Neural cell (in vitro differentiated cells): Measurements from ENCODE around the gene SDHAF4. TPM values are rescaled to one million over a fixed set of nuclear protein-coding genes. Genes with fewer than 3 reads are reported as not detected.

Experiments used
- H2AFZ ChIP-seq: fragments of 200-600, 300-800 bp; sonication (generic), shearing (Covaris generic); 2 replicates; pipeline ENCODE4 v1.6.0; 2014; ENCODE audit warnings: low read depth, mild to moderate bottlenecking, antibody characterized with exemption, low read length, moderate library complexity
- H3F3A ChIP-seq: fragments of 200-600 bp; shearing (Covaris generic); 2 replicates; pipeline ENCODE4 v1.6.1; 2016; ENCODE audit warnings: mild to moderate bottlenecking, moderate library complexity, mixed read lengths, antibody characterized with exemption, low read length; ENCODE audit not compliant: insufficient read depth, poor library complexity, severe bottlenecking
- H3K27ac ChIP-seq: fragments of 200-600, 300-800 bp; sonication (generic), shearing (Covaris generic); 2 replicates; pipeline ENCODE4 v1.5.1; 2014; ENCODE audit warnings: mild to moderate bottlenecking, low read length, moderate library complexity
- H3K27me3 ChIP-seq: fragments of 300-800, 200-600 bp; sonication (generic), shearing (Covaris generic); 2 replicates; pipeline ENCODE4 v1.6.0; 2014; ENCODE audit warnings: mild to moderate bottlenecking, low read depth, low read length, moderate library complexity; ENCODE audit not compliant: insufficient read depth
- H3K36me3 ChIP-seq: fragments of 300-800, 200-600 bp; sonication (generic), shearing (Covaris generic); 2 replicates; pipeline ENCODE4 v1.5.1; 2014; ENCODE audit warnings: mild to moderate bottlenecking, antibody characterized with exemption, low read length, moderate library complexity; ENCODE audit not compliant: insufficient read depth
- H3K4me2 ChIP-seq: fragments of 300-800, 200-600 bp; sonication (generic), shearing (Covaris generic); 2 replicates; pipeline ENCODE4 v1.6.0; 2014; ENCODE audit warnings: mild to moderate bottlenecking, low read length
- H3K4me3 ChIP-seq: fragments of 300-800, 200-600 bp; sonication (generic), shearing (Covaris generic); 2 replicates; pipeline ENCODE4 v1.5.1; 2014; ENCODE audit warnings: mild to moderate bottlenecking, low read length, moderate library complexity
- H3K79me2 ChIP-seq: fragments of 200-600 bp; shearing (Covaris generic); replicated peaks from 2 replicates; pipeline ENCODE4 v1.6.0; 2014; ENCODE audit warnings: mild to moderate bottlenecking, low read length, moderate library complexity; ENCODE audit not compliant: insufficient read depth
- H3K9ac ChIP-seq: fragments of 300-800, 200-600 bp; sonication (generic), shearing (Covaris generic); 2 replicates; pipeline ENCODE4 v1.6.1; 2016; ENCODE audit warnings: mild to moderate bottlenecking, low read length, mixed read lengths
- H3K9me2 ChIP-seq: fragments of 200-600 bp; shearing (Covaris generic); 2 replicates; pipeline ENCODE4 v1.6.1; 2016; ENCODE audit warnings: mild to moderate bottlenecking, low read length, mixed read lengths; ENCODE audit not compliant: insufficient read depth
- H3K9me3 ChIP-seq: fragments of 200-600, 300-800 bp; sonication (generic), shearing (Covaris generic); 2 replicates; pipeline ENCODE4 v1.6.1; 2016; ENCODE audit warnings: mild to moderate bottlenecking, mixed run types, low read length, moderate library complexity, mixed read lengths
- H4K20me1 ChIP-seq: fragments of 200-600 bp; shearing (Covaris generic); 2 replicates; pipeline ENCODE4 v1.6.1; 2016; ENCODE audit warnings: mild to moderate bottlenecking, mixed run types; ENCODE audit not compliant: insufficient read depth
- CTCF ChIP-seq: fragments of 450-650 bp; IDR thresholded peaks from 2 replicates; pipeline ENCODE4 v1.5.1; 2014; ENCODE audit warnings: antibody characterized with exemption, mild to moderate bottlenecking, moderate library complexity; ENCODE audit not compliant: poor library complexity, severe bottlenecking
- EP300 ChIP-seq: fragments of 450-650 bp; conservative IDR thresholded peaks from 2 replicates; pipeline ENCODE4 v1.6.1; 2014; ENCODE audit warnings: antibody characterized with exemption, mild to moderate bottlenecking, moderate library complexity; ENCODE audit not compliant: poor library complexity, severe bottlenecking
- EZH2 ChIP-seq: fragments of 200-600, 300-800 bp; shearing (Covaris generic), sonication (generic); IDR thresholded peaks from 2 replicates; pipeline ENCODE4 v1.6.1; 2014; ENCODE audit warnings: antibody characterized with exemption, low read length, borderline replicate concordance, mild to moderate bottlenecking; ENCODE audit not compliant: insufficient read depth, poor library complexity, severe bottlenecking
- MXI1 ChIP-seq: fragments of 450-650 bp; conservative IDR thresholded peaks from 2 replicates; pipeline ENCODE4 v1.6.1; 2014; ENCODE audit warnings: antibody characterized with exemption, mild to moderate bottlenecking; ENCODE audit not compliant: poor library complexity, severe bottlenecking
- POLR2AphosphoS5 ChIP-seq: IDR thresholded peaks from 2 replicates; pipeline ENCODE4 v1.6.1; 2012
- RAD21 ChIP-seq: fragments of 450-650 bp; conservative IDR thresholded peaks from 2 replicates; pipeline ENCODE4 v1.6.1; 2014; ENCODE audit warnings: antibody characterized with exemption, mild to moderate bottlenecking, moderate library complexity
- REST ChIP-seq: IDR thresholded peaks from 2 replicates; pipeline ENCODE4 v1.6.1; 2012; ENCODE audit warnings: borderline replicate concordance
- SMC3 ChIP-seq: fragments of 450-650 bp; conservative IDR thresholded peaks from 2 replicates; pipeline ENCODE4 v1.6.1; 2014; ENCODE audit warnings: antibody characterized with exemption, mild to moderate bottlenecking, moderate library complexity; ENCODE audit not compliant: poor library complexity
- TAF1 ChIP-seq: IDR thresholded peaks from 2 replicates; pipeline ENCODE4 v1.6.1; 2012; ENCODE audit warnings: low read depth
- polyA plus RNA-seq: library from polyadenylated mRNA; depleted of rRNA; stranded (reverse); fragments of >200 nt; gene quantifications from 2 replicates; pipeline ENCODE4 v1.2.3, GENCODE V29; 2014

Gene SDHAF4
- polyA plus RNA-seq, 1 donor from 2014 or later, result 28.2 TPM

GRCh38 chr6:70531133-70531532 lies 35.6 kb upstream of the SDHAF4 start:
- Histone ChIP-seq H3K27ac (no peak overlapping the region), H4K20me1 (no peaks in the 10 kb centered on the region), H3K36me3 (no peaks in the 10 kb centered on the region), H3K9me2 (no peaks in the 10 kb centered on the region), H2AFZ (no peak overlapping the region), H3K9me3 (no peaks in the 10 kb centered on the region), H3F3A (no peaks in the 10 kb centered on the region), H3K4me3 (no peak overlapping the region), H3K9ac (no peak overlapping the region), H3K4me2 (no peak overlapping the region), H3K79me2 (no peaks in the 10 kb centered on the region), H3K27me3 (no peaks in the 10 kb centered on the region)
- TF ChIP-seq MXI1, result no peak
- TF ChIP-seq RAD21, result no peak
- no peak for TF ChIP-seq TAF1
- TF ChIP-seq CTCF, result no peak
- no peak for TF ChIP-seq POLR2AphosphoS5
- TF ChIP-seq REST, result no peak
- TF ChIP-seq EZH2, result no peak

- Histone ChIP-seq H4K20me1 (no peaks in the 10 kb centered on the region), H3K9me3 (no peaks in the 10 kb centered on the region), H3F3A (no peaks in the 10 kb centered on the region), H3K36me3 (peaks cover 6% of the 10 kb centered on the region), H2AFZ (no peak overlapping the region), H3K4me3 (no peak overlapping the region), H3K79me2 (no peaks in the 10 kb centered on the region), H3K27me3 (no peaks in the 10 kb centered on the region), H3K27ac (no peak overlapping the region), H3K4me2 (no peak overlapping the region), H3K9ac (no peak overlapping the region), H3K9me2 (no peaks in the 10 kb centered on the region)
- TF ChIP-seq REST (no peak), CTCF (no peak), SMC3 (no peak), MXI1 (no peak), TAF1 (no peak), EP300 (no peak), RAD21 (no peak), EZH2 (no peak), POLR2AphosphoS5 (no peak)
These were observed 29.5 kb upstream of the SDHAF4 start for GRCh38 chr6:70537266-70537665.
